Panc1 (cell line): ENCODE results near the gene ZMAT5. TPM values are rescaled to one million over a fixed set of nuclear protein-coding genes. Genes with fewer than 3 reads are reported as not detected.

Experiments
- ATAC-seq: fragments of 200-7000 bp; cut with Tn5 transposase; 2 replicates; pipeline ENCODE4 v1.9.1; 2020; ENCODE audit warnings: mild to moderate bottlenecking, moderate library complexity
- BruUV-seq: library from RNA; stranded (reverse); fragments of 400-500 nt; replicated peaks from 2 replicates; lab custom pipeline; 2021; lab: Mats Ljungman, UMichigan
- CTCF ChIA-PET: fragments of 300-600 bp; sonication (Branson Sonifier 250); formaldehyde crosslinking; loops from one replicate; lab custom pipeline; 2022; ENCODE audit warnings: antibody characterized with exemption; lab: Charles Lee
- POLR2A ChIA-PET: fragments of 300-600 bp; sonication (Branson Sonifier 250); formaldehyde crosslinking; loops from one replicate; lab custom pipeline; 2022; ENCODE audit warnings: antibody characterized with exemption; lab: Charles Lee
- DNase-seq: peaks from one replicate; pipeline ENCODE4 v3.0.0-alpha.2; 2010; ENCODE audit warnings: low read depth, low spot score
- H3K27ac ChIP-seq: 2 replicates; pipeline ENCODE4 v1.5.1; 2011; ENCODE audit warnings: mild to moderate bottlenecking, low read length, inconsistent platforms
- H3K27me3 ChIP-seq: fragments of 200-500 bp; sonication (Bioruptor generic); 2 replicates; pipeline ENCODE4 v1.6.0; 2014; ENCODE audit warnings: low read length, inconsistent platforms; ENCODE audit not compliant: control insufficient read depth, insufficient read depth
- H3K36me3 ChIP-seq: fragments of 200-500 bp; sonication (Bioruptor generic); 2 replicates; pipeline ENCODE4 v1.5.1; 2014; ENCODE audit warnings: inconsistent platforms, mild to moderate bottlenecking, low read length, moderate library complexity; ENCODE audit not compliant: control insufficient read depth, insufficient read depth
- H3K4me1 ChIP-seq: 2 replicates; pipeline ENCODE4 v1.5.1; 2011; ENCODE audit warnings: inconsistent platforms, mild to moderate bottlenecking, low read length, moderate library complexity; ENCODE audit not compliant: control insufficient read depth, insufficient read depth
- H3K4me3 ChIP-seq, 2 experiments: 2 replicates each; pipeline ENCODE4 v1.5.1; 2011 to 2012; ENCODE audit warnings: low read depth in 2 of 2, low read length in 2 of 2, mild to moderate bottlenecking in 2 of 2, inconsistent platforms in 1 of 2, moderate library complexity in 1 of 2
- H3K9me3 ChIP-seq: fragments of 200-500 bp; sonication (Bioruptor generic); 2 replicates; pipeline ENCODE4 v1.5.1; 2014; ENCODE audit warnings: low read depth, mild to moderate bottlenecking, inconsistent platforms, low read length, moderate library complexity; ENCODE audit not compliant: control insufficient read depth, insufficient read depth
- POLR2AphosphoS5 ChIP-seq: IDR thresholded peaks from 2 replicates; pipeline ENCODE4 v1.6.1; 2012; ENCODE audit warnings: mild to moderate bottlenecking, low read depth, low read length, moderate library complexity
- REST ChIP-seq, 2 experiments: IDR thresholded peaks; 2 replicates each; pipeline ENCODE4 v1.6.1; 2011 to 2012; ENCODE audit warnings: low read depth in 2 of 2, control low read depth in 1 of 2, low read length in 1 of 2, mild to moderate bottlenecking in 1 of 2, moderate library complexity in 1 of 2; ENCODE audit not compliant: insufficient read depth in 1 of 2
- SIN3A ChIP-seq: IDR thresholded peaks from 2 replicates; pipeline ENCODE4 v1.6.1; 2012; ENCODE audit warnings: low read depth, mild to moderate bottlenecking, low read length, moderate library complexity, borderline replicate concordance; ENCODE audit not compliant: insufficient read depth
- TCF7L2 ChIP-seq: IDR thresholded peaks from 2 replicates; pipeline ENCODE4 v1.6.1; 2011; ENCODE audit warnings: mild to moderate bottlenecking, low read depth, low read length, inconsistent platforms
- in situ Hi-C: cut with HindIII; loops from 2 replicates; pipeline ENCODE4 v1.10.0; 2016; ENCODE audit warnings: low sequenced_read_pairs, low pct_unique_long_range_greater_than_20kb
- intact Hi-C: fragments of 100-400 bp; cut with micrococcal nuclease; formaldehyde crosslinking; loops from one replicate; pipeline ENCODE4 v1.10.0; 2022; ENCODE audit not compliant: unreplicated experiment
- total RNA-seq: library from RNA; stranded (reverse); gene quantifications from one replicate; pipeline ENCODE4 v1.2.1, GENCODE V29; 2021; ENCODE audit not compliant: unreplicated experiment
- TF ChIP-seq, protein P1 (sequence below): fragments of 450-650 bp; IDR thresholded peaks from 2 replicates; pipeline ENCODE4 v1.5.1; 2017; ENCODE audit warnings: mild to moderate bottlenecking

ZMAT5 gene
- total RNA-seq, 1 experiment from 2014 or later, result 22.4 TPM

DNA sequence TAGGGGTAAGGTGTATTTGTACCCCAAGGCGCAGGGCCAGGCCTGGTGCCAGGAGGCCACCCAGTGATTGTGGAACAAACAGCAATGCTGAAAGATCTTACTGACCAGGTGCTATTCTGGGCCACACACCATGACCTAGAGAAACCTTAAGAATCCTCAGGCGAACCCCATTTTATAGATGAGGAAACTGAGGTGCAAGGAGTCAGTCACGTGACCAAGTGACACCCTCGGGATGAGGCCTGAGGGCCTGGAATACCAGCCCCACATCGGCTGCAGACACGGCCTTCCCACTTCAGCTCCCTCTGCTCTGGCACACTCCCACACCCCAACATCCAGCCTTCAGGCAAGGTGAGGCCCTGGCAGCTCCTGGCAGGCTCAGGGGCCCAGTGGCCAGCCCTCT is 33.9 kb downstream of the ZMAT5 start:
- no peak overlapping the region for H3K27ac ChIP-seq
- no peaks in the 10 kb centered on the region for H3K9me3 ChIP-seq
- ChIA-PET POLR2A (no interaction called here), CTCF (no interaction called here)
- in situ Hi-C loops (no loop called here), intact Hi-C loops (no loop called here)
- TF ChIP-seq REST (IDR thresholded peaks at IDR 0.05; ENCODE audit: insufficient read depth in 1 of 2, low read depth in 2 of 2, low read length in 1 of 2) (no peak), TCF7L2 (no peak), SIN3A (no peak), POLR2AphosphoS5 (no peak)
- TF ChIP-seq, protein P1, sequence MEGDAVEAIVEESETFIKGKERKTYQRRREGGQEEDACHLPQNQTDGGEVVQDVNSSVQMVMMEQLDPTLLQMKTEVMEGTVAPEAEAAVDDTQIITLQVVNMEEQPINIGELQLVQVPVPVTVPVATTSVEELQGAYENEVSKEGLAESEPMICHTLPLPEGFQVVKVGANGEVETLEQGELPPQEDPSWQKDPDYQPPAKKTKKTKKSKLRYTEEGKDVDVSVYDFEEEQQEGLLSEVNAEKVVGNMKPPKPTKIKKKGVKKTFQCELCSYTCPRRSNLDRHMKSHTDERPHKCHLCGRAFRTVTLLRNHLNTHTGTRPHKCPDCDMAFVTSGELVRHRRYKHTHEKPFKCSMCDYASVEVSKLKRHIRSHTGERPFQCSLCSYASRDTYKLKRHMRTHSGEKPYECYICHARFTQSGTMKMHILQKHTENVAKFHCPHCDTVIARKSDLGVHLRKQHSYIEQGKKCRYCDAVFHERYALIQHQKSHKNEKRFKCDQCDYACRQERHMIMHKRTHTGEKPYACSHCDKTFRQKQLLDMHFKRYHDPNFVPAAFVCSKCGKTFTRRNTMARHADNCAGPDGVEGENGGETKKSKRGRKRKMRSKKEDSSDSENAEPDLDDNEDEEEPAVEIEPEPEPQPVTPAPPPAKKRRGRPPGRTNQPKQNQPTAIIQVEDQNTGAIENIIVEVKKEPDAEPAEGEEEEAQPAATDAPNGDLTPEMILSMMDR, result no peak
- H3K4me3 ChIP-seq, result no peak overlapping the region
- ATAC-seq (no peak), DNase-seq (no peak)
- H3K27me3 ChIP-seq, result no peaks in the 10 kb centered on the region
- H3K36me3 ChIP-seq, result no peaks in the 10 kb centered on the region
- no TSS peak for BruUV-seq
- peaks cover 2% of the 10 kb centered on the region; the same call in 1 of the 2 replicates for H3K4me1 ChIP-seq

DNA sequence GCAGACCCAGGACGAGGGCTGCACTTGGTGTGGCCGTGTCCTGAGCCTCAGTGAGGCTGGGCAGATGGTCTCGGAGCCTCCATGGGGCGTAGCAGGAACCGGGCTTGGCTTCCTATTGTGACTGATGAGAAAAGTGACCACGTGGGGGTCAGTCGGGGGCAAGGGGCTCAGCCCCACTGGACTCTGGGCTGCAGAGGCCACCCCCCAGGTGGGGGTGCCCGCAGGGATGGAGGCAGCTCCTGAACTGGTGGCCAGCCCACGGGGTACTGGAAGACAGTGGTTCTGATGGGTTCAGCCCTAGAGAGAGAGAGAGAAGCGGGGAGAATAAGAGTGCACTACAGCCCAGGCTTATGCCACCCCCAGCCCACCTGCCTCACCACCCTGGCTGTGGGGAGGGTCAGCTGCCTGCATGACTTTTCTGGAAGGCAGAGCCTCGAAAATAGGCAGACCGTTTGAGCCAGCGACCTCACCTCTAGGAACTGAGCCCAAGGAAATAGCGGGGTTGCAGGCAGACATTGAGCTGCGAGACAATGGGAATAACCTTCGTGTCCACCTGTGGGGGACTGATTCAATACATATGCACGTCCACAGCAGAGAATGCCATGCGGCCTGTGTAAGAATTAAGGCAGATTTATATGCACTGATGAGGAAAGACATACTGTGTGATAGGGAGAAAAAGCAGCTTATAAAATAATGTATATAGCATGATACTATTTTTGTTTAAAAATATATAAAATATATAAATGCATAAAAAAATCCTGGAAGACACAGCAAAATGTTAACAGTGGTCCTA is 35.6 kb downstream of the ZMAT5 start:
- ChIA-PET CTCF (interaction anchor here (0.6 kb wide), 1 partner anchor 30 kb away, joined by 3 read pairs; no protein-coding TSS in a partner anchor), POLR2A (no interaction called here)
- TSS peak; percentile 69 for BruUV-seq
- DNase-seq (no peak), ATAC-seq (no peak)
- no peak overlapping the region for H3K27ac ChIP-seq
- no peaks in the 10 kb centered on the region for H3K27me3 ChIP-seq
- peaks cover 2% of the 10 kb centered on the region; the same call in 1 of the 2 replicates for H3K4me1 ChIP-seq
- in situ Hi-C loops, result no loop called here
- no peak overlapping the region for H3K4me3 ChIP-seq
- no peak for TF ChIP-seq POLR2AphosphoS5
- TF ChIP-seq TCF7L2, result no peak
- no peak for TF ChIP-seq SIN3A
- TF ChIP-seq, protein P1, result no peak
- TF ChIP-seq REST (IDR thresholded peaks at IDR 0.05; ENCODE audit: insufficient read depth in 1 of 2, low read depth in 2 of 2, low read length in 1 of 2), result no peak
- intact Hi-C loops, result no loop called here
- H3K9me3 ChIP-seq, result no peaks in the 10 kb centered on the region
- H3K36me3 ChIP-seq, result no peaks in the 10 kb centered on the region
